Fibroblast of the aortic adventitia (primary cell): ENCODE data around the gene CASP9. TPM values are rescaled to one million over a fixed set of nuclear protein-coding genes. Genes with fewer than 3 reads are reported as not detected.
"Not testable (repeated sequence)": the region's sequence is repeated elsewhere in the genome, so short reads cannot be mapped to it uniquely, and the experiment has no call there.

Experiments used
- DNase-seq: peaks from one replicate; pipeline ENCODE4 v3.0.0-alpha.2; 2010; ENCODE audit warnings: low read depth
- H3K4me3 ChIP-seq: 2 replicates; pipeline ENCODE4 v1.5.1; 2011; ENCODE audit warnings: low read depth, mild to moderate bottlenecking, control low read depth, low read length, moderate library complexity
- total RNA-seq: library from RNA; depleted of rRNA; stranded (reverse); fragments of >200 nt; gene quantifications from 2 replicates; pipeline ENCODE4 v1.2.3, GENCODE V29; 2012; ENCODE audit warnings: low replicate concordance
- TF ChIP-seq, protein P1 (sequence below): IDR thresholded peaks from 2 replicates; pipeline ENCODE4 v1.5.1; 2011; ENCODE audit warnings: mild to moderate bottlenecking, low read length, control low read depth, inconsistent platforms; ENCODE audit not compliant: insufficient read depth

Gene CASP9
- total RNA-seq, 1 donor = 7.1 TPM

DNA sequence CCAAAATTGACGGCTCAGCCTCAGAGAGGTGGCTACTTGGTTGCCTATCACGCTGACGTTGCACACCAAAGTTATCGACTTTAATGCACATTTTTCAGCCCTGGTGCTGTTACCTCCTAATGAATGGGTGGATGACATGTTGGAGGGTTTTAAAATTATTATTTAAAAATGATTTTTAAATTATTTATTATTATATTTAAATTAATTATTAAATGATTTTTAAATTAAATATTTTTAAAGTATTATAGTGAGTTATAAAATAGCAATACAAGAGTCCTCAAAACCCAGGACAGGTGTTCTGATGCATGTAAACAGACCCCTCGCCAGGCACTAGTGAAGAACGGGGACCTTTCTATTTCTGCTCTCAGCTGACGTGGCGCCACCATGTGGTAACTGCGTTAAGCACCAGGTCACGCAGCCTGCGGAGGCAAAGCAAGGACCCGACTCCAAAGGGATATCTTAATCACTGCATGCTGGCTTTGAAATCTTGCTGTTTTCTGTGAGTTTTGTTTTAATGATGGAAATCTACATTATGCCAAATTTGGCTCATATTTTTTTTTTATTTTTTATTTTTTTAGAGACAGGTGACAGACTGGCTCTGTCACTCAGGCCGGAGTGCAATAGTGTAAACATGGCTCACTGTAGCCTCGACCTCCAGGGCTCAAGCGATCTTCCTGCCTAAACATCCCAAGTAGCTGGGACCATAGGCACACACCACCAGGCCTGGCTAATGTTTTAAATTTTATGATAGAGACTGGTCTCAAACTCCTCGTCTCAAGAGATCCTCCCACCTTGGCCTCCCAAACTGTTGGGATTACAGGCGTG lies 22.6 kb downstream of the CASP9 start:
- H3K4me3 ChIP-seq = no peak overlapping the region
- peak; percentile 40 for DNase-seq
- TF ChIP-seq, protein P1, sequence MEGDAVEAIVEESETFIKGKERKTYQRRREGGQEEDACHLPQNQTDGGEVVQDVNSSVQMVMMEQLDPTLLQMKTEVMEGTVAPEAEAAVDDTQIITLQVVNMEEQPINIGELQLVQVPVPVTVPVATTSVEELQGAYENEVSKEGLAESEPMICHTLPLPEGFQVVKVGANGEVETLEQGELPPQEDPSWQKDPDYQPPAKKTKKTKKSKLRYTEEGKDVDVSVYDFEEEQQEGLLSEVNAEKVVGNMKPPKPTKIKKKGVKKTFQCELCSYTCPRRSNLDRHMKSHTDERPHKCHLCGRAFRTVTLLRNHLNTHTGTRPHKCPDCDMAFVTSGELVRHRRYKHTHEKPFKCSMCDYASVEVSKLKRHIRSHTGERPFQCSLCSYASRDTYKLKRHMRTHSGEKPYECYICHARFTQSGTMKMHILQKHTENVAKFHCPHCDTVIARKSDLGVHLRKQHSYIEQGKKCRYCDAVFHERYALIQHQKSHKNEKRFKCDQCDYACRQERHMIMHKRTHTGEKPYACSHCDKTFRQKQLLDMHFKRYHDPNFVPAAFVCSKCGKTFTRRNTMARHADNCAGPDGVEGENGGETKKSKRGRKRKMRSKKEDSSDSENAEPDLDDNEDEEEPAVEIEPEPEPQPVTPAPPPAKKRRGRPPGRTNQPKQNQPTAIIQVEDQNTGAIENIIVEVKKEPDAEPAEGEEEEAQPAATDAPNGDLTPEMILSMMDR = peak; percentile 69

DNA sequence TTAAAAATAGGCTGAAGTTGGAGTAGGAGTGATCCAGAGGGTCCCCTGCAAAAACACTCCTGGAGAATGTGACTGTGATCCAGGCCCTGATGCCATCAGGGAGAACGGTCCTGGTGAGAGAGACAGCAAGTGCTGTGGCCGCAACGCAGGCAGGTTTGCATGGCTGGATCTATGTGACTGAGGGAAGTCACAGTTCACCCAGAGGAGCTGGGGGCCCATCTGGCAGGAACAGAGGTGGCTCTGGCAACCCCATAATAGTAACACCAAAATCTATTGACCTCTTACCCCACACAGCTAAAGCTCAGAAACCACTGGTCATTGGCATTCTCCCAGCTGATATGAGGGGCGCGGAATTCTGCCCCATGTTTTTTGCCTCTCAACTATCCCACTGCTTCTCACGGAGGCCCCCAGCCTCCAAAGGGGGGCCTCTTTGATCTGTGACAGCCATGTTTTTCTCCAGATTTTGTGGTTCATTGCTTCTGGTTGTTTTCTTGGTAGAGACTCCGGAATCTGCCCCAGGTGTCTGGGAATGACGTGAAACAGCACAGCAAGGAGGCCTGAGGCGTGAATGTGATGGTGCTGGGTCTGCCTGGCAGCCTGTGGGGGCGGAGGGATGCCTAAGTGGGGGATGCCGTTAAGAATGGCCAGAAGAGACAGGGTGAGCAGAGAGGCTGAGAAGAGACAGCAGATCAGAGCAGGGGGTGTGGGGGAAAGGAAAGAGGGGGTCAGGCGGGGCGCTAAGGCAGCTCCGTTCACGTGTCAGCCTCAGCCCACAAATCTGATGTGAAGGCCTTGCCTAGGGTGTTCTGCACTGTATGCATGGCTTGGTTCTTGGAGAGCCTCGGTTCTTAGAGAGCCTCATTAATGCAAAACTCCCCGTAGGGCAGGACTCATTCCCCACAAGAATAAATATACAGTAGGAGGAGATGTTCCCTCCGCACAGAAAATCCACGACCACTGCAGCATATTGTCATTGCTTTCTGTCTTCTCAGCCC lies 23.5 kb downstream of the CASP9 start:
- TF ChIP-seq, protein P1 = no peak
- no peak overlapping the region for H3K4me3 ChIP-seq

DNA sequence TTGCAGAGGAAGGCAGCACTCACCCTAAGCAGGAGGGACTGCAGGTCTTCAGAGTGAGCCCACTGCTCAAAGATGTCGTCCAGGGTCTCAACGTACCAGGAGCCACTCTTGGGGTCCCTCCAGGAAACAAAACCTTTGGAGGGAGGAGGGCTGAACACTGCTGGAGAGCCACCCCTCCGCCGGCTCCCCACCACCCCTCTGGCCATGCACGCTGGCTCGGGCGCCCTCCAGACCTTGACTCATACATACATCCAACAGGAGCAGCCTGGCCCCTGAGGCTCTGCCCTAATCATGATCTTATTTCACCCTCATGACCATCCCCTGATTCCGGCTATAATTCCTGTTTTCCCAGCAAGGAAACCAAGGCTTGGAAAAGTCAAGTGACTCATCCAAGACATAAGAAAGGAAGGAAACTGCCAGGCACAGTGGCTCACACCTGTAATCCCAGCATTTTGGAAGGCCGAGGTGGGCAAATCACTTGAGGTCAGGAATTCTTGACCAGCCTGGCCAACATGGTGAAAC lies 30.1 kb downstream of the CASP9 start:
- DNase-seq = no peak
- no peak overlapping the region for H3K4me3 ChIP-seq
- TF ChIP-seq, protein P1 = no peak

More for the DNA sequence above, 23.5 kb downstream of the CASP9 start:
- DNase-seq = no peak

DNA sequence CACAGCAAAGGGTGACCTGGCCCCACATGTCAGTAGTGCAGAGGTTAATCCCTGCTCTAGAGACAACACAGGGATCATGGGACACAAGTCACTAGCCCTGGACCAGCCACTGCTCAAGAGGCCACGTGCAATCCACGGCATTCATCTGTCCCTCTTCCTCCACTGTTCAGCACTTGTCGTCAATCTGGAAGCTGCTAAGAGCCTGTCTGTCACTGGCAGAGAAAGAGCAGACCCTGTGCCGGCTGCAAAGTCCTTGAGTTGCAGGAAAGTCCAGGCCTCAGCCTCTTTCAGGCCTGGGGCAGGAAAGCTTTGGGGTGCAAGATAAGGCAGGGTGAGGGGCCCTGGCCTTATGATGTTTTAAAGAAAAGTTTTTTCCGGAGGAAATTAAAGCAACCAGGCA lies 31.4 kb downstream of the CASP9 start:
- TF ChIP-seq, protein P1 = no peak
- H3K4me3 ChIP-seq = no peak overlapping the region
- DNase-seq = no peak

DNA sequence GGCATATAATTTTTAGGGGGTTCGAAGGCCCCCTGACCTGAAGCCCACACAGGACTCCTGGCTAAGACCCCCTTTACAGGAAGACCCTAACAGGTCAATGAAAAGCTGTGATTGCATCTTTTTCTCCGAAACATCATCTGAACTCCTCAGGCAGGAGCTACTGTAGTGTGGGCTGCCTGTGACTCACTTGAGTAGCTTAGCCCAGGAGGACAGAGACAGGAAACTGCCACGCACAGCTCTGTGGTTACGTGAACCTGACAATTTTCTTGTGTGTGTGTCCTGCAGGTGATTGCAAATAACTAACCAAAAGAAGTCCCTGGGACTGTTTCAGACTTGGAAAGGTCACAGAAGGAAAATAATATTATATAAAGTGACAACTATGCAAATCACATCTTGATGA lies 33.0 kb downstream of the CASP9 start:
- not testable (repeated sequence) for DNase-seq, H3K4me3 ChIP-seq

DNA sequence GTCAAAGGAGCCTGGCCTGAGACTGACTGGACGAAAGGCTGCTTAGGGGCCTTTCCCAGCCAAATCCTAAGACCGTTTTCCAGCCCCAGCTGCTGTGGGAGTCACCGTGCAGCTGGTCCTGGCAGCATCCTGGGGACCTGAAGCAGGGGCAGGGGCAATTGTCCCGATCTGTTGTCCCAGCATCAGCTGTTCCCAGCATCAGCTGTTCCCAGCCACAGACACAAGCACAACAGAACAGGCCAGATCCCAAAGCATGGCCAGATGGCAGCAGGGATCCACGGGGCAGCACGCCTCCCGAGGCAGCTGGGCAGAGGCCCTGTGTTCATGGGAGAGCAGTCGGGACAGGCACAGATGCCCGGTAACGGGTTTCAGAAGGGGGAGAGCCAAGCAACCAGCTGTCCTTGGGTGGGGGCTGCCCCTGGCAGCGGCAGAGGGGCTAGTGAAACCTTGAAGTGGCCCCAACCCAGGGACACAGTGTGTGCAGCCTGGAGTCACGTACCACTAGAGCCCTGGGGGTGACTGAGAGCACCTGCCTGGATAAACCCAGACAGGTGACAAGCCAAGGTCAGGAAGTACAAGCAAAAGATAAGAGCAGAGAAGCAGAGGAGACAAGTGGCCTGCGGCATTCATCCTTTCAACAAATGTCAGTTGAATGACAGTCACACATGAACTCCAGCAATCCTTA lies 34.8 kb downstream of the CASP9 start:
- DNase-seq = no peak
- no peak overlapping the region for H3K4me3 ChIP-seq
- TF ChIP-seq, protein P1 = no peak
